Loucy (cell line): ENCODE results near the gene RRAS.

Experiments used
- CTCF ChIP-seq: fragments of 200-600 bp; sonication (generic); conservative IDR thresholded peaks from 2 replicates; pipeline ENCODE4 v1.5.1; 2014; ENCODE audit warnings: mild to moderate bottlenecking, antibody characterized with exemption, low read length
- EZH2phosphoT487 ChIP-seq: fragments of 200-600 bp; IDR thresholded peaks from 2 replicates; pipeline ENCODE4 v1.6.1; 2018; ENCODE audit warnings: antibody characterized with exemption, mild to moderate bottlenecking, moderate library complexity, borderline replicate concordance

GRCh38 chr19:49662011-49662410 is 22.1 kb upstream of the RRAS start:
- TF ChIP-seq EZH2phosphoT487 (no peak), CTCF (no peak)
